Panc1 (cell line): ENCODE data around the gene QRFPR. TPM values are rescaled to one million over a fixed set of nuclear protein-coding genes. Genes with fewer than 3 reads are reported as not detected.

ENCODE experiments used
- ATAC-seq: fragments of 200-7000 bp; cut with Tn5 transposase; 2 replicates; pipeline ENCODE4 v1.9.1; 2020; ENCODE audit warnings: mild to moderate bottlenecking, moderate library complexity
- BruUV-seq: library from RNA; stranded (reverse); fragments of 400-500 nt; replicated peaks from 2 replicates; lab custom pipeline; 2021; lab: Mats Ljungman, UMichigan
- CTCF ChIA-PET: fragments of 300-600 bp; sonication (Branson Sonifier 250); formaldehyde crosslinking; loops from one replicate; lab custom pipeline; 2022; ENCODE audit warnings: antibody characterized with exemption; lab: Charles Lee
- POLR2A ChIA-PET: fragments of 300-600 bp; sonication (Branson Sonifier 250); formaldehyde crosslinking; loops from one replicate; lab custom pipeline; 2022; ENCODE audit warnings: antibody characterized with exemption; lab: Charles Lee
- DNase-seq: peaks from one replicate; pipeline ENCODE4 v3.0.0-alpha.2; 2010; ENCODE audit warnings: low read depth, low spot score
- H3K27ac ChIP-seq: 2 replicates; pipeline ENCODE4 v1.5.1; 2011; ENCODE audit warnings: mild to moderate bottlenecking, low read length, inconsistent platforms
- H3K27me3 ChIP-seq: fragments of 200-500 bp; sonication (Bioruptor generic); 2 replicates; pipeline ENCODE4 v1.6.0; 2014; ENCODE audit warnings: low read length, inconsistent platforms; ENCODE audit not compliant: control insufficient read depth, insufficient read depth
- H3K36me3 ChIP-seq: fragments of 200-500 bp; sonication (Bioruptor generic); 2 replicates; pipeline ENCODE4 v1.5.1; 2014; ENCODE audit warnings: inconsistent platforms, mild to moderate bottlenecking, low read length, moderate library complexity; ENCODE audit not compliant: control insufficient read depth, insufficient read depth
- H3K4me1 ChIP-seq: 2 replicates; pipeline ENCODE4 v1.5.1; 2011; ENCODE audit warnings: inconsistent platforms, mild to moderate bottlenecking, low read length, moderate library complexity; ENCODE audit not compliant: control insufficient read depth, insufficient read depth
- H3K4me3 ChIP-seq, 2 experiments: 2 replicates each; pipeline ENCODE4 v1.5.1; 2011 to 2012; ENCODE audit warnings: low read depth in 2 of 2, low read length in 2 of 2, mild to moderate bottlenecking in 2 of 2, inconsistent platforms in 1 of 2, moderate library complexity in 1 of 2
- H3K9me3 ChIP-seq: fragments of 200-500 bp; sonication (Bioruptor generic); 2 replicates; pipeline ENCODE4 v1.5.1; 2014; ENCODE audit warnings: low read depth, mild to moderate bottlenecking, inconsistent platforms, low read length, moderate library complexity; ENCODE audit not compliant: control insufficient read depth, insufficient read depth
- CTCF ChIP-seq: fragments of 450-650 bp; IDR thresholded peaks from 2 replicates; pipeline ENCODE4 v1.5.1; 2017; ENCODE audit warnings: mild to moderate bottlenecking
- POLR2AphosphoS5 ChIP-seq: IDR thresholded peaks from 2 replicates; pipeline ENCODE4 v1.6.1; 2012; ENCODE audit warnings: mild to moderate bottlenecking, low read depth, low read length, moderate library complexity
- REST ChIP-seq, 2 experiments: IDR thresholded peaks; 2 replicates each; pipeline ENCODE4 v1.6.1; 2011 to 2012; ENCODE audit warnings: low read depth in 2 of 2, control low read depth in 1 of 2, low read length in 1 of 2, mild to moderate bottlenecking in 1 of 2, moderate library complexity in 1 of 2; ENCODE audit not compliant: insufficient read depth in 1 of 2
- SIN3A ChIP-seq: IDR thresholded peaks from 2 replicates; pipeline ENCODE4 v1.6.1; 2012; ENCODE audit warnings: low read depth, mild to moderate bottlenecking, low read length, moderate library complexity, borderline replicate concordance; ENCODE audit not compliant: insufficient read depth
- TCF7L2 ChIP-seq: IDR thresholded peaks from 2 replicates; pipeline ENCODE4 v1.6.1; 2011; ENCODE audit warnings: mild to moderate bottlenecking, low read depth, low read length, inconsistent platforms
- in situ Hi-C: cut with HindIII; loops from 2 replicates; pipeline ENCODE4 v1.10.0; 2016; ENCODE audit warnings: low sequenced_read_pairs, low pct_unique_long_range_greater_than_20kb
- intact Hi-C: fragments of 100-400 bp; cut with micrococcal nuclease; formaldehyde crosslinking; loops from one replicate; pipeline ENCODE4 v1.10.0; 2022; ENCODE audit not compliant: unreplicated experiment
- total RNA-seq: library from RNA; stranded (reverse); gene quantifications from one replicate; pipeline ENCODE4 v1.2.1, GENCODE V29; 2021; ENCODE audit not compliant: unreplicated experiment

QRFPR gene
- total RNA-seq, 1 experiment from 2014 or later: not detected

GRCh38 chr4:121390335-121390734 is 9.5 kb upstream of the QRFPR start:
- DNase-seq: no peak
- BruUV-seq: no TSS peak
- intact Hi-C loops: no loop called here
- Histone ChIP-seq H3K27me3 (no peaks in the 10 kb centered on the region), H3K4me1 (no peaks in the 10 kb centered on the region), H3K4me3 (no peak overlapping the region), H3K36me3 (no peaks in the 10 kb centered on the region), H3K9me3 (no peaks in the 10 kb centered on the region), H3K27ac (no peak overlapping the region)
- POLR2A ChIA-PET: no interaction called here
- in situ Hi-C loops: no loop called here
- no peak for TF ChIP-seq TCF7L2
- no peak for TF ChIP-seq CTCF
- no peak for TF ChIP-seq POLR2AphosphoS5
- no peak for TF ChIP-seq SIN3A
- TF ChIP-seq REST (IDR thresholded peaks at IDR 0.05; ENCODE audit: insufficient read depth in 1 of 2, low read depth in 2 of 2, low read length in 1 of 2): no peak
- CTCF ChIA-PET: no interaction called here
- ATAC-seq: no peak

- Histone ChIP-seq H3K9me3 (no peaks in the 10 kb centered on the region), H3K4me1 (no peaks in the 10 kb centered on the region), H3K4me3 (no peak overlapping the region), H3K27ac (no peak overlapping the region), H3K36me3 (no peaks in the 10 kb centered on the region), H3K27me3 (peaks cover 14% of the 10 kb centered on the region)
- no TSS peak for BruUV-seq
- ChIA-PET POLR2A (no interaction called here), CTCF (no interaction called here)
- TF ChIP-seq TCF7L2 (no peak), REST (IDR thresholded peaks at IDR 0.05; ENCODE audit: insufficient read depth in 1 of 2, low read depth in 2 of 2, low read length in 1 of 2) (no peak), POLR2AphosphoS5 (no peak), SIN3A (no peak), CTCF (no peak)
- DNase-seq: no peak
- intact Hi-C loops (no loop called here), in situ Hi-C loops (no loop called here)
- no peak for ATAC-seq
Measured at GRCh38 chr4:121379276-121379675, 1.5 kb downstream of the QRFPR start.
